HepG2 (cell line): ENCODE results near the gene CRYBA2.

Experiments used
- ATF2 ChIP-seq: sonication (generic); formaldehyde crosslinking; IDR thresholded peaks from 2 replicates; pipeline ENCODE4 v1.4.0; 2020; ENCODE audit warnings: missing genetic modification reagents
- CBX1 ChIP-seq: IDR thresholded peaks from one replicate; pipeline ENCODE4 v1.6.1; 2016; ENCODE audit warnings: antibody characterized with exemption, low read depth
- NFATC3 ChIP-seq: sonication (generic); formaldehyde crosslinking; IDR thresholded peaks from 2 replicates; pipeline ENCODE4 v1.5.1; 2020; ENCODE audit warnings: mild to moderate bottlenecking, missing genetic modification reagents
- TRIM24 ChIP-seq: sonication (generic); formaldehyde crosslinking; IDR thresholded peaks from 2 replicates; pipeline ENCODE4 v1.8.0; 2022; ENCODE audit warnings: mild to moderate bottlenecking, missing genetic modification reagents
- ZBTB1 ChIP-seq: sonication (generic); formaldehyde crosslinking; IDR thresholded peaks from 2 replicates; pipeline ENCODE4 v1.4.0; 2020; ENCODE audit warnings: missing genetic modification reagents, borderline replicate concordance
- ZFX ChIP-seq: sonication (generic); formaldehyde crosslinking; IDR thresholded peaks from 2 replicates; pipeline ENCODE4 v1.4.0; 2020; ENCODE audit warnings: mild to moderate bottlenecking, low read depth, missing genetic modification reagents, moderate library complexity
- ZNF274 ChIP-seq: sonication (generic); formaldehyde crosslinking; IDR thresholded peaks from 2 replicates; pipeline ENCODE4 v1.5.1; 2020; ENCODE audit warnings: mild to moderate bottlenecking, missing genetic modification reagents
- ZNF468 ChIP-seq: sonication (generic); formaldehyde crosslinking; IDR thresholded peaks from 2 replicates; pipeline ENCODE4 v1.8.0; 2022; ENCODE audit warnings: mild to moderate bottlenecking, moderate library complexity, missing genetic modification reagents
- ZZZ3 ChIP-seq: sonication (generic); formaldehyde crosslinking; IDR thresholded peaks from 2 replicates; pipeline ENCODE4 v1.4.0; 2020; ENCODE audit warnings: missing genetic modification reagents, mild to moderate bottlenecking, borderline replicate concordance
- TF ChIP-seq, protein P1 (sequence below): sonication (generic); formaldehyde crosslinking; IDR thresholded peaks from 2 replicates; pipeline ENCODE4 v1.5.0; 2020; ENCODE audit warnings: mild to moderate bottlenecking, missing genetic modification reagents, moderate library complexity
- TF ChIP-seq, protein P2 (sequence below): sonication (generic); formaldehyde crosslinking; IDR thresholded peaks from 2 replicates; pipeline ENCODE4 v1.8.1; 2023; ENCODE audit warnings: missing genetic modification reagents, inconsistent platforms, borderline replicate concordance
- TF ChIP-seq, protein P3 (sequence below): sonication (generic); formaldehyde crosslinking; IDR thresholded peaks from 2 replicates; pipeline ENCODE4 v1.4.0; 2020; ENCODE audit warnings: missing genetic modification reagents, mild to moderate bottlenecking, borderline replicate concordance

DNA sequence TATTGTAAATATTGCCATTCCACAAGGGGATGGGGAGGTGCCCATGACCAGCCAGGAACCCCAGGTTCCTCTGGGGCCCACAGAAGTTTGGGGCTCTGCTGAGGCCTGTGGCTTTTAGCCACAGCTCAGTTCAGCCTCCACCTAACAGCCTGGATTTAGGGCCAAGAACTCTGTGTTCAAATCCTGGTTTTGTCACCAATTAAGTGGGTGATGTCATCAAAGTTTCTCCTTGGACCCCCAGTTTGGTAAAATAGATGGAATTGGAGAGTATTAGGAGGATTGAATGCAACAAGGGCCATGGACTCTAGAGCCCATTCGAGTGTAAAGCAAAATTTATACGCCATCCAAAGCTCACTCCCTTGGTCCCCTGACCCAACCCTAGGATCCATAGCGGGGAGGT lies 5.1 kb downstream of the CRYBA2 start:
- TF ChIP-seq CBX1 (no peak), ZBTB1 (CRISPR knock-in tag) (no peak), ZFX (CRISPR knock-in tag) (no peak), TRIM24 (CRISPR knock-in tag) (no peak), ZNF274 (CRISPR knock-in tag) (no peak), NFATC3 (no peak), ZNF468 (CRISPR knock-in tag) (no peak), ATF2 (CRISPR knock-in tag) (no peak), ZZZ3 (no peak)
- TF ChIP-seq, protein P1, sequence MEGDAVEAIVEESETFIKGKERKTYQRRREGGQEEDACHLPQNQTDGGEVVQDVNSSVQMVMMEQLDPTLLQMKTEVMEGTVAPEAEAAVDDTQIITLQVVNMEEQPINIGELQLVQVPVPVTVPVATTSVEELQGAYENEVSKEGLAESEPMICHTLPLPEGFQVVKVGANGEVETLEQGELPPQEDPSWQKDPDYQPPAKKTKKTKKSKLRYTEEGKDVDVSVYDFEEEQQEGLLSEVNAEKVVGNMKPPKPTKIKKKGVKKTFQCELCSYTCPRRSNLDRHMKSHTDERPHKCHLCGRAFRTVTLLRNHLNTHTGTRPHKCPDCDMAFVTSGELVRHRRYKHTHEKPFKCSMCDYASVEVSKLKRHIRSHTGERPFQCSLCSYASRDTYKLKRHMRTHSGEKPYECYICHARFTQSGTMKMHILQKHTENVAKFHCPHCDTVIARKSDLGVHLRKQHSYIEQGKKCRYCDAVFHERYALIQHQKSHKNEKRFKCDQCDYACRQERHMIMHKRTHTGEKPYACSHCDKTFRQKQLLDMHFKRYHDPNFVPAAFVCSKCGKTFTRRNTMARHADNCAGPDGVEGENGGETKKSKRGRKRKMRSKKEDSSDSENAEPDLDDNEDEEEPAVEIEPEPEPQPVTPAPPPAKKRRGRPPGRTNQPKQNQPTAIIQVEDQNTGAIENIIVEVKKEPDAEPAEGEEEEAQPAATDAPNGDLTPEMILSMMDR (CRISPR knock-in tag) = no peak
- TF ChIP-seq, protein P2, sequence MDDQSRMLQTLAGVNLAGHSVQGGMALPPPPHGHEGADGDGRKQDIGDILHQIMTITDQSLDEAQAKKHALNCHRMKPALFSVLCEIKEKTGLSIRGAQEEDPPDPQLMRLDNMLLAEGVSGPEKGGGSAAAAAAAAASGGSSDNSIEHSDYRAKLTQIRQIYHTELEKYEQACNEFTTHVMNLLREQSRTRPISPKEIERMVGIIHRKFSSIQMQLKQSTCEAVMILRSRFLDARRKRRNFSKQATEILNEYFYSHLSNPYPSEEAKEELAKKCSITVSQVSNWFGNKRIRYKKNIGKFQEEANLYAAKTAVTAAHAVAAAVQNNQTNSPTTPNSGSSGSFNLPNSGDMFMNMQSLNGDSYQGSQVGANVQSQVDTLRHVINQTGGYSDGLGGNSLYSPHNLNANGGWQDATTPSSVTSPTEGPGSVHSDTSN (CRISPR knock-in tag) = no peak
- TF ChIP-seq, protein P3, sequence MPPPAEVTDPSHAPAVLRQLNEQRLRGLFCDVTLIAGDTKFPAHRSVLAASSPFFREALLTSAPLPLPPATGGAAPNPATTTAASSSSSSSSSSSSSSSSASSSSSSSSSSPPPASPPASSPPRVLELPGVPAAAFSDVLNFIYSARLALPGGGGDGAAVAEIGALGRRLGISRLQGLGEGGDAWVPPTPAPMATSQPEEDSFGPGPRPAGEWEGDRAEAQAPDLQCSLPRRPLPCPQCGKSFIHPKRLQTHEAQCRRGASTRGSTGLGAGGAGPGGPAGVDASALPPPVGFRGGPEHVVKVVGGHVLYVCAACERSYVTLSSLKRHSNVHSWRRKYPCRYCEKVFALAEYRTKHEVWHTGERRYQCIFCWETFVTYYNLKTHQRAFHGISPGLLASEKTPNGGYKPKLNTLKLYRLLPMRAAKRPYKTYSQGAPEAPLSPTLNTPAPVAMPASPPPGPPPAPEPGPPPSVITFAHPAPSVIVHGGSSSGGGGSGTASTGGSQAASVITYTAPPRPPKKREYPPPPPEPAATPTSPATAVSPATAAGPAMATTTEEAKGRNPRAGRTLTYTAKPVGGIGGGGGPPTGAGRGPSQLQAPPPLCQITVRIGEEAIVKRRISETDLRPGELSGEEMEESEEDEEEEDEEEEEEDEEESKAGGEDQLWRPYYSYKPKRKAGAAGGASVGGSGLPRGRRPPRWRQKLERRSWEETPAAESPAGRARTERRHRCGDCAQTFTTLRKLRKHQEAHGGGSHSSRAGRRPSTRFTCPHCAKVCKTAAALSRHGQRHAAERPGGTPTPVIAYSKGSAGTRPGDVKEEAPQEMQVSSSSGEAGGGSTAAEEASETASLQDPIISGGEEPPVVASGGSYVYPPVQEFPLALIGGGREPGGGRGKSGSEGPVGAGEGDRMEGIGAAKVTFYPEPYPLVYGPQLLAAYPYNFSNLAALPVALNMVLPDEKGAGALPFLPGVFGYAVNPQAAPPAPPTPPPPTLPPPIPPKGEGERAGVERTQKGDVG (CRISPR knock-in tag) = no peak
